Measurements from ENCODE around the gene PTPN1. TPM values are rescaled to one million over a fixed set of nuclear protein-coding genes. Genes with fewer than 3 reads are reported as not detected.

PTPN1 gene
- total and polyA plus RNA-seq, 2 donors (not counting 3 experiments of a cell fraction or from before 2014, with no cell fraction given) = 41.1 to 64.3 TPM

GRCh38 chr20:50610212-50610718, 100.1 kb downstream of the PTPN1 start:
- dilution Hi-C loops (cut with MboI; ENCODE audit: extremely low pct_ligation_motif_present, low sequenced_read_pairs) = no loop called here
- H2AFZ ChIP-seq (ENCODE audit: low read depth, low read length) = no peak overlapping the region
- H3K4me3 ChIP-seq (replicated peaks in 1 of 3; ENCODE audit: insufficient read depth in 1 of 3, low read depth in 1 of 3, low read length in 3 of 3) = no peak overlapping the region
- no peaks in the 10 kb centered on the region for H3K9me1 ChIP-seq (replicated peaks; ENCODE audit: control insufficient read depth, extremely low read depth, insufficient read depth, low read length)
- POLR2A ChIA-PET = no interaction called here
- H3K36me3 ChIP-seq (ENCODE audit: control insufficient read depth in 2 of 2, extremely low read depth in 1 of 2, insufficient read depth in 2 of 2, low read length in 2 of 2) = no peaks in the 10 kb centered on the region
- TF ChIP-seq MYC (IDR thresholded peaks at IDR 0.05; ENCODE audit: low read depth, low read length) (no peak), JUN (IDR thresholded peaks at IDR 0.05; ENCODE audit: borderline replicate concordance, insufficient read depth, insufficient read length, low read depth) (no peak), POLR2A (IDR thresholded peaks at IDR 0.05; ENCODE audit: low read depth, low read length) (no peak), POLR2AphosphoS5 (IDR thresholded peaks at IDR 0.05; ENCODE audit: insufficient read depth, low read depth, low read length) (no peak), EZH2 (IDR thresholded peaks at IDR 0.05; ENCODE audit: borderline replicate concordance, low read depth, low read length, severe bottlenecking) (no peak), MAX (IDR thresholded peaks at IDR 0.05; ENCODE audit: insufficient read depth, insufficient read length) (no peak), FOS (IDR thresholded peaks at IDR 0.05; ENCODE audit: borderline replicate concordance, insufficient read depth, low read length) (no peak), CTCF (IDR thresholded peaks at IDR 0.05; ENCODE audit: extremely low read depth in 1 of 2, insufficient read depth in 1 of 2, low read depth in 1 of 2, low read length in 2 of 2) (no peak), GATA2 (IDR thresholded peaks at IDR 0.05; ENCODE audit: insufficient read depth, insufficient read length, low read depth, low read length) (no peak)
- no TSS peak for BruUV-seq (replicated peaks)
- no peaks in the 10 kb centered on the region for H3K9me3 ChIP-seq (replicated peaks; ENCODE audit: control insufficient read depth, insufficient read depth, low read length)
- DNase-seq (ENCODE audit: low read depth, low spot score) = no peak
- H4K20me1 ChIP-seq (replicated peaks; ENCODE audit: control insufficient read depth, extremely low read depth, insufficient read depth, low read length) = no peaks in the 10 kb centered on the region
- no peaks in the 10 kb centered on the region for H3K4me1 ChIP-seq (ENCODE audit: control insufficient read depth, extremely low read depth, insufficient read depth, low read length)
- no peak overlapping the region for H3K4me2 ChIP-seq (ENCODE audit: insufficient read depth, low read length)
- intact Hi-C loops (cut with micrococcal nuclease) = no loop called here
- CTCF ChIA-PET = interaction anchor here (1.1 to 1.3 kb wide), 2 partner anchors 11 to 139 kb away, joined by 3 to 4 read pairs; no protein-coding TSS in a partner anchor
- H3K79me2 ChIP-seq (ENCODE audit: control insufficient read depth, insufficient read depth, low read length) = no peaks in the 10 kb centered on the region
- no peak overlapping the region for H3K9ac ChIP-seq (replicated peaks; ENCODE audit: extremely low read depth, insufficient read depth, low read length)
- no peak overlapping the region for H3K27ac ChIP-seq (ENCODE audit: insufficient read depth, low read depth, low read length)
- H3K27me3 ChIP-seq (ENCODE audit: control insufficient read depth in 2 of 2, insufficient read depth in 2 of 2, low read length in 2 of 2) = no peaks in the 10 kb centered on the region
- FAIRE-seq = no peak

All from endothelial cell of umbilical vein (primary cell).